ENCODE measurements around the gene GNGT1.

- no peak for TF ChIP-seq CTCF (IDR thresholded peaks at IDR 0.05)
- no peak for TF ChIP-seq RAD21 (conservative IDR thresholded peaks at IDR 0.05 in 1 of 2, IDR thresholded peaks at IDR 0.05 in 1 of 2)
- no peak for TF ChIP-seq MAZ (IDR thresholded peaks at IDR 0.05; ENCODE audit: borderline replicate concordance, low read depth, low read length)
- no peak for TF ChIP-seq ESRRA (IDR thresholded peaks at IDR 0.05; ENCODE audit: borderline replicate concordance, low read length)
- TF ChIP-seq MAX (IDR thresholded peaks at IDR 0.05), result no peak
- TF ChIP-seq POLR2A (IDR thresholded peaks at IDR 0.05; ENCODE audit: low read length), result no peak
- no peak for TF ChIP-seq E2F6 (IDR thresholded peaks at IDR 0.05; ENCODE audit: borderline replicate concordance, low read depth)
These were observed 14.3 kb downstream of the GNGT1 start for GRCh38 chr7:93920496-93921182.

All from A549 (cell line).